NT2/D1 (cell line): ENCODE measurements around the gene APOBEC3B.

Experiments used
- YY1 ChIP-seq: IDR thresholded peaks from 2 replicates; pipeline ENCODE4 v1.6.1; 2011; ENCODE audit not compliant: insufficient read length, insufficient read depth
- ZNF274 ChIP-seq: IDR thresholded peaks from 2 replicates; pipeline ENCODE4 v1.6.1; 2011; ENCODE audit warnings: mild to moderate bottlenecking, low read depth, low read length

DNA sequence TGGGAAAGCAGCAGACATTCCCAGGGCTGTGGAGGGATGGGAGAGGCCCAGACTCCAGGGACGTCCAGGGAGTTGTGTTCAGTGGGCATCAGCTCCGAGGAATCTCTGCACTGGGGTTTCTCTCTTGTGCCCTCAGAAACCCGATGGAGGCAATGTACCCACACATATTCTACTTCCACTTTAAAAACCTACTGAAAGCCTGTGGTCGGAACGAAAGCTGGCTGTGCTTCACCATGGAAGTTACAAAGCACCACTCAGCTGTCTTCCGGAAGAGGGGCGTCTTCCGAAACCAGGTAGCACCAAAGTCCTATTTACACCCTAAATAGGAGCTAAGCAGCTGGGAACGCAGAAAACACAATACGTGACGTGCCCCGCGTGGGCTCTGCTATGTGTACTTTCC is 47.1 kb downstream of the APOBEC3B start:
- no peak for TF ChIP-seq ZNF274
- TF ChIP-seq YY1: no peak
